ENCODE data around the gene ADAMTS6.

The ADAMTS6 gene

DNA sequence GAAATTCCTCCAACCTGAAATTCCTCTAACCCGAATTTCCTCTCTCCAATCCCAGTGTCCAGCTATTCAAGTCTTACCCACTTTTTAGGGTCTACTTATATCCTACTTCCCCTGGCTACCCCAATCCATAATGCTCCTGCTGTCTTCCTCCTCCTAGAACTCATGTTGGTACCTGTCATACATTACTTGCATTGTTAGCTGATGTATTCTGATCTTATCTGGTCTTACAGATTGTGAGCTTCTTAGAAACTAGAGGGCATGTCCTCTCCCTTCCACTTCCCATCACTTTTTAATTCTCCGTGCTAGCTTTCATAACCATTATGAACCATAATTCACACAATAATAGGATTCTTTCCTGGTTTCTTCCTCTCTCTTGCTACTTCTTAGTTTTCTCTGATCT, 376.9 kb downstream of the ADAMTS6 start:
- no peak overlapping the region for H3K27ac ChIP-seq
- TF ChIP-seq, protein P1, sequence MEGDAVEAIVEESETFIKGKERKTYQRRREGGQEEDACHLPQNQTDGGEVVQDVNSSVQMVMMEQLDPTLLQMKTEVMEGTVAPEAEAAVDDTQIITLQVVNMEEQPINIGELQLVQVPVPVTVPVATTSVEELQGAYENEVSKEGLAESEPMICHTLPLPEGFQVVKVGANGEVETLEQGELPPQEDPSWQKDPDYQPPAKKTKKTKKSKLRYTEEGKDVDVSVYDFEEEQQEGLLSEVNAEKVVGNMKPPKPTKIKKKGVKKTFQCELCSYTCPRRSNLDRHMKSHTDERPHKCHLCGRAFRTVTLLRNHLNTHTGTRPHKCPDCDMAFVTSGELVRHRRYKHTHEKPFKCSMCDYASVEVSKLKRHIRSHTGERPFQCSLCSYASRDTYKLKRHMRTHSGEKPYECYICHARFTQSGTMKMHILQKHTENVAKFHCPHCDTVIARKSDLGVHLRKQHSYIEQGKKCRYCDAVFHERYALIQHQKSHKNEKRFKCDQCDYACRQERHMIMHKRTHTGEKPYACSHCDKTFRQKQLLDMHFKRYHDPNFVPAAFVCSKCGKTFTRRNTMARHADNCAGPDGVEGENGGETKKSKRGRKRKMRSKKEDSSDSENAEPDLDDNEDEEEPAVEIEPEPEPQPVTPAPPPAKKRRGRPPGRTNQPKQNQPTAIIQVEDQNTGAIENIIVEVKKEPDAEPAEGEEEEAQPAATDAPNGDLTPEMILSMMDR (conservative IDR thresholded peaks at IDR 0.05): no peak

- H3K27ac ChIP-seq: peak overlapping the region; percentile 64; the same call in 1 of the 2 replicates
These were observed 377.8 kb downstream of the ADAMTS6 start for GRCh38 chr5:65103756-65104440.

DNA sequence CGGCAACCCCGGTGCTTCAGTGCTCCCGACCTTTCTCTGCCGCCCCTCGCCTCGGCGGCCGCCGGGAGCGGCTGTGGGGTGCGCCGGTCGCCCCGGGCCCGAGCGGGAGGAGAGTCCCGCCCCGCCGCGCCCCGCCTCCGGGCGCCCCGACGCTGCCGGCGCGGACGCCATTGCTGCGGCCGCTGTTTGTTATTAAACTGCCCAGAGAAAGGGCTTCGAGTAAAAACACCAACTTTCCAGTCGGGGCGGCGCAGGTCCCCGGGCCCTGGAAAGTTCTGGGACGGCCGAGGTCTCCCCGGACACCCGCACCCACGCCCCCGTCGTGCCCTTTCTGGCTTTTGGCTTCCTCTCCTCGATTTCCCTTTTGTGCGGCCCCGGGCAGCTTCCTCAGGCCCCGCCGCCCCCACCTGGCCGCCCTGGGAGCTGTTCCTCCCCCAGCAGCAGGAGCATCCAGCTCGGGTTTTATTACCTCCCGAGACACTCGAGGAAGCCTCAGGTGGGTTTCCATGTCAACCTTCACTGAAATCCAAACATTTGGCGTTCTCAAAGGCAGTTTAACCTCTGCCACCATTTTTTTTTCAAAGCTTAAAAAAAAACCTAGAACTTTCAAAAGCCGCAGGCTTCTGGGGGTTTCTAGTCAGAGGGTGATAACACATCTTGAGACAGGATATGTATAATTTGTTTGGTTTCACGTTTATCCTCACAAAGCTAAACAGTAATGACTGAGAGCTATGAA, 378.6 kb downstream of the ADAMTS6 start:
- TF ChIP-seq, protein P1 (conservative IDR thresholded peaks at IDR 0.05): 0 out of 2 replicates have a peak, but pooled peaks have one; percentile 23
- peak overlapping the region; percentile 64; the same call in 1 of the 2 replicates for H3K27ac ChIP-seq

More at GRCh38 chr5:65103756-65104440, 377.8 kb downstream of the ADAMTS6 start:
- TF ChIP-seq, protein P1 (conservative IDR thresholded peaks at IDR 0.05): no peak

DNA sequence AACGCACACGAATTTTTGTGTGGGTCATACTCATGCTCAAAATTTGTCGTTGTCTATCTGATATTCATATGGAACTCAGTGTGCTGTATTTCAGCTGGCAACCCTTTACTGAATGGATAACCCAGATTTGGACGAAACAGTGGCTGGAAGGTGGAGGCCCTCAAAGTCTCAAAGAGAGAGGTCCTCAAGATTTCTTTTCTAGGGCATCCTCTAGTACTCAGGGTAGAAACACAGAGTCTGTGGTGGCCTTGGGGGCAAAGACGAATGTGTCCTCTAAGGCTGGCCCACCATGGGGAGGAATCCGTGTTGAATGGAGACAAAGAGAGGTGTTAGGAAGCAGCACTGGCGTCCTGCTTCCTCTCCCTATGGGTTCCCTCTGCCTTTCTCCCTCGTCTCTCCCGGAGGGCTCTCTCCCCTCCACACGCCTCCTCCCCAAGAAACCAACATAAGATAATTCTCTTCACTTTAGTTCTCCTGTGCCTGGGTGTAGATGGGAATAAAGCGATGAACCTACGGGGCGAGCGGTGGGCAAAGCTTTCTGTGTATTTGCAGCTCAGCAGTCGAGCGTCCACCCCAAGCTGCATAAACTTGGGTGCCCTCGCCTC, 379.2 kb downstream of the ADAMTS6 start:
- H3K27ac ChIP-seq: peak overlapping the region; percentile 64; the same call in 1 of the 2 replicates
- TF ChIP-seq, protein P1 (conservative IDR thresholded peaks at IDR 0.05): no peak

- TF ChIP-seq, protein P1 (conservative IDR thresholded peaks at IDR 0.05): no peak
- no peak overlapping the region for H3K27ac ChIP-seq
These were observed 380.1 kb downstream of the ADAMTS6 start for GRCh38 chr5:65101632-65102100.

DNA sequence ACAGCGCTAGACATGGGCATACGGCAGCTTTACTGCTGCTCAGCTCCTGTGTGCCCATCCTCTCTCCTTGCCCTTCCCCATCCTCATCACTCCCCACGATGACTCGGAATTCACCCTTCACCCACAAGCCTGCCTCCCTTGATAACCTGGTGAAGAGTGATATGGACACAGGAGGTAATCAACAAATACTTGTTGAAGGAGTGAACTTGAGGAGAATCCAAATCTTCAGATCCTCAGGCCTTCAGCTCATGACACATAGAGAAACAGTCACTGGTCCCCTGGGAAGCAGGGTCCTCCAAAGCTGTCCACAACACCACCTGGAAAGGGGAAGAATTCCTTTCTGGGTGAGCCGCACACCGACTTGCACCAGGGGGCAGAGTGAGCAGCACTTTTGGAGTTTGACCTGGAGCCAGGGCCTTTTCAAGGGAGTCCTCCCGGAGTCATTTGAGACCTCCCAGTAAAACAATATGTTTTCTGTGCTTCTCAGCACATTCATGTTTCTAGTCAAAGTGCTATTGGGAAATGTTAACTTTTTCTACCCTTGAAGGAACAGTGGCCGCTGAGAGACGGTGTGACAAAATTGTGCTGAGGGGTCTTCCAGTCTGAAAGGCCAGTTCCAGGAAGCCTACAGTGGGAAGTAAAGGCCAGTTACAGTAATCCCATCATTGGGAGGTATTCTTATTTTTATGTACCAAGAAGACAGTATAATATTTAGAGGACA, 380.6 kb downstream of the ADAMTS6 start:
- TF ChIP-seq, protein P1 (conservative IDR thresholded peaks at IDR 0.05): peak; percentile 63
- no peak overlapping the region for H3K27ac ChIP-seq

Measured in VCaP (cell line).